Glutamatergic neuron (in vitro differentiated cells): ENCODE measurements around the gene CFAP43. TPM values are rescaled to one million over a fixed set of nuclear protein-coding genes. Genes with fewer than 3 reads are reported as not detected.
A peak's percentile ranks its signal among the peaks of the same experiment; 100 is the strongest.

Source experiments
- DNase-seq: peaks from one replicate; pipeline ENCODE4 v3.0.0; 2022
- H3K27ac Mint-ChIP-seq: one replicate; pipeline ENCODE4 v1.8.0; 2020; ENCODE audit warnings: mild to moderate bottlenecking, mixed read lengths, inconsistent platforms; ENCODE audit not compliant: unreplicated experiment
- H3K27me3 Mint-ChIP-seq: one replicate; pipeline ENCODE4 v1.8.0; 2020; ENCODE audit warnings: mild to moderate bottlenecking, moderate library complexity, mixed read lengths, inconsistent platforms; ENCODE audit not compliant: unreplicated experiment
- H3K36me3 Mint-ChIP-seq: one replicate; pipeline ENCODE4 v1.8.0; 2020; ENCODE audit warnings: mild to moderate bottlenecking, mixed read lengths, inconsistent platforms; ENCODE audit not compliant: unreplicated experiment
- H3K4me1 Mint-ChIP-seq: one replicate; pipeline ENCODE4 v1.8.0; 2020; ENCODE audit warnings: mild to moderate bottlenecking, low read depth, mixed read lengths, inconsistent platforms; ENCODE audit not compliant: unreplicated experiment
- H3K4me3 Mint-ChIP-seq: one replicate; pipeline ENCODE4 v1.8.0; 2020; ENCODE audit warnings: mild to moderate bottlenecking, mixed read lengths, inconsistent platforms; ENCODE audit not compliant: unreplicated experiment
- H3K9me3 Mint-ChIP-seq: one replicate; pipeline ENCODE4 v1.8.0; 2020; ENCODE audit warnings: mild to moderate bottlenecking, moderate library complexity, mixed read lengths, inconsistent platforms; ENCODE audit not compliant: unreplicated experiment
- total RNA-seq: library from RNA; stranded (reverse); fragmentation: NEBNext Ultra II Directional; extraction: Animal tissue kit (Norgen Biotek cat#: 25700); gene quantifications from one replicate; pipeline ENCODE4 v1.2.1, GENCODE V29; 2021; ENCODE audit not compliant: unreplicated experiment
- TF ChIP-seq, protein P1 (sequence below): fragments of 200-600 bp; sonication (generic); IDR thresholded peaks from one replicate; pipeline ENCODE4 v1.5.0; 2021; ENCODE audit not compliant: partially characterized antibody, unreplicated experiment

CFAP43 gene
- total RNA-seq, 1 donor from 2014 or later = 0.44 TPM

- TF ChIP-seq, protein P1, sequence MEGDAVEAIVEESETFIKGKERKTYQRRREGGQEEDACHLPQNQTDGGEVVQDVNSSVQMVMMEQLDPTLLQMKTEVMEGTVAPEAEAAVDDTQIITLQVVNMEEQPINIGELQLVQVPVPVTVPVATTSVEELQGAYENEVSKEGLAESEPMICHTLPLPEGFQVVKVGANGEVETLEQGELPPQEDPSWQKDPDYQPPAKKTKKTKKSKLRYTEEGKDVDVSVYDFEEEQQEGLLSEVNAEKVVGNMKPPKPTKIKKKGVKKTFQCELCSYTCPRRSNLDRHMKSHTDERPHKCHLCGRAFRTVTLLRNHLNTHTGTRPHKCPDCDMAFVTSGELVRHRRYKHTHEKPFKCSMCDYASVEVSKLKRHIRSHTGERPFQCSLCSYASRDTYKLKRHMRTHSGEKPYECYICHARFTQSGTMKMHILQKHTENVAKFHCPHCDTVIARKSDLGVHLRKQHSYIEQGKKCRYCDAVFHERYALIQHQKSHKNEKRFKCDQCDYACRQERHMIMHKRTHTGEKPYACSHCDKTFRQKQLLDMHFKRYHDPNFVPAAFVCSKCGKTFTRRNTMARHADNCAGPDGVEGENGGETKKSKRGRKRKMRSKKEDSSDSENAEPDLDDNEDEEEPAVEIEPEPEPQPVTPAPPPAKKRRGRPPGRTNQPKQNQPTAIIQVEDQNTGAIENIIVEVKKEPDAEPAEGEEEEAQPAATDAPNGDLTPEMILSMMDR = no peak
- Mint-ChIP-seq H3K27me3 (peaks cover 3% of the 10 kb centered on the region), H3K9me3 (peaks cover 3% of the 10 kb centered on the region), H3K4me1 (peaks cover 12% of the 10 kb centered on the region), H3K27ac (no peak overlapping the region), H3K36me3 (no peaks in the 10 kb centered on the region), H3K4me3 (no peak overlapping the region)
- DNase-seq = no peak
Measured at GRCh38 chr10:104257235-104257634, 25.1 kb upstream of the CFAP43 start.

GRCh38 chr10:104256335-104256961, 24.3 kb upstream of the CFAP43 start:
- no peak for DNase-seq
- peaks cover 14% of the 10 kb centered on the region for H3K4me1 Mint-ChIP-seq
- H3K9me3 Mint-ChIP-seq = peaks cover 3% of the 10 kb centered on the region
- H3K4me3 Mint-ChIP-seq = no peak overlapping the region
- TF ChIP-seq, protein P1 = no peak
- no peak overlapping the region for H3K27ac Mint-ChIP-seq
- peaks cover 3% of the 10 kb centered on the region for H3K27me3 Mint-ChIP-seq
- H3K36me3 Mint-ChIP-seq = no peaks in the 10 kb centered on the region

GRCh38 chr10:104255311-104255981, 23.3 kb upstream of the CFAP43 start:
- H3K27ac Mint-ChIP-seq = peak overlapping the region; percentile 10
- DNase-seq = no peak

GRCh38 chr10:104254493-104255310, 22.5 kb upstream of the CFAP43 start, which contains the start of gene GSTO1:
TSS of gene GSTO1 (plus strand) at chr10:104254892. CDS start at chr10:104254929, 37 bp downstream.
- Mint-ChIP-seq H3K4me1 (peaks cover 14% of the 10 kb centered on the region), H3K27ac (peak within 1 kb of the TSS; percentile 10)

More at GRCh38 chr10:104255311-104255981, 23.3 kb upstream of the CFAP43 start:
- H3K36me3 Mint-ChIP-seq = no peaks in the 10 kb centered on the region
- peak overlapping the region; percentile 88 for H3K4me3 Mint-ChIP-seq
- TF ChIP-seq, protein P1 = no peak
- peaks cover 3% of the 10 kb centered on the region for H3K27me3 Mint-ChIP-seq
- H3K9me3 Mint-ChIP-seq = peaks cover 3% of the 10 kb centered on the region
- peaks cover 14% of the 10 kb centered on the region for H3K4me1 Mint-ChIP-seq

More at GRCh38 chr10:104254493-104255310, 22.5 kb upstream of the CFAP43 start, which contains the start of gene GSTO1:
- H3K4me3 Mint-ChIP-seq = peak within 1 kb of the TSS; percentile 89
- H3K27me3 Mint-ChIP-seq = peaks cover 3% of the 10 kb centered on the region
- DNase-seq = peak; percentile 48
- TF ChIP-seq, protein P1 = no peak
- no peaks in the 10 kb centered on the region for H3K36me3 Mint-ChIP-seq
- peaks cover 4% of the 10 kb centered on the region for H3K9me3 Mint-ChIP-seq
